GM12892 (cell line): ENCODE data around the gene SEPTIN14.
"Not testable (repeated sequence)": the region's sequence is repeated elsewhere in the genome, so short reads cannot be mapped to it uniquely, and the experiment has no call there.

Experiments
- POLR2A ChIP-seq: IDR thresholded peaks from 2 replicates; pipeline ENCODE4 v1.6.1; 2011; ENCODE audit warnings: low read depth, low read length, control low read depth
- POLR2AphosphoS5 ChIP-seq: IDR thresholded peaks from 2 replicates; pipeline ENCODE4 v1.6.1; 2011; ENCODE audit warnings: low read depth, low read length, control low read depth
- TAF1 ChIP-seq: IDR thresholded peaks from 2 replicates; pipeline ENCODE4 v1.6.1; 2011; ENCODE audit warnings: low read depth, mild to moderate bottlenecking, control low read depth, low read length, borderline replicate concordance

GRCh38 chr7:55744706-55745105, 117.8 kb downstream of the SEPTIN14 start:
- not testable (repeated sequence) for TF ChIP-seq POLR2AphosphoS5, POLR2A, TAF1
